ENCODE measurements around the gene N4BP2L2. TPM values are rescaled to one million over a fixed set of nuclear protein-coding genes. Genes with fewer than 3 reads are reported as not detected.

N4BP2L2 gene
- total and polyA plus RNA-seq, 2 donors (not counting 3 experiments of a cell fraction or from before 2014, with no cell fraction given) = 21.7 to 101 TPM

DNA sequence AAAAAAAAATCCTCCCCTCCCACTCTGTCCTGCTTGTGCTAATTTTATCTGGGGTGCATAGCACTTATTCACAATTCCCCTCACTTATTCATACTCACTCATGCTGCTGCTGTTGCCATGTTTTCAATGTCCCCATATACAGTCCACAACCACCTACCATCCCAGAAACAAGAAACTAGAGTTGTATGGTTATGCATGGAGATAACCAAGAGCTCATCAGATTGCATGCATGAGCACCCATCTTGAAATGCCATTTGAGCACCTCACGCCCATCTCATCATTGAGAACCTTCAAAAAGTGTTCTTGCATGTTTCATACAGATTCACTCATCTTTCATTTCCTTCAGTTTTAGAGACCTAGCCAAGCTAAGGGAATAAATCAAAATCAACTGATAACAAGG, 15.1 kb upstream of the N4BP2L2 start:
- H3K79me2 ChIP-seq (ENCODE audit: control insufficient read depth, insufficient read depth, low read length) = no peaks in the 10 kb centered on the region
- H3K4me1 ChIP-seq (ENCODE audit: control insufficient read depth, extremely low read depth, insufficient read depth, low read length) = no peaks in the 10 kb centered on the region
- no peak overlapping the region for H3K4me3 ChIP-seq (replicated peaks in 1 of 3; ENCODE audit: insufficient read depth in 1 of 3, low read depth in 1 of 3, low read length in 3 of 3)
- H3K27ac ChIP-seq (ENCODE audit: insufficient read depth, low read depth, low read length) = no peak overlapping the region
- no peaks in the 10 kb centered on the region for H3K36me3 ChIP-seq (ENCODE audit: control insufficient read depth in 2 of 2, extremely low read depth in 1 of 2, insufficient read depth in 2 of 2, low read length in 2 of 2)
- POLR2A ChIA-PET = no interaction called here
- no TSS peak for BruUV-seq (replicated peaks)
- H2AFZ ChIP-seq (ENCODE audit: low read depth, low read length) = no peak overlapping the region
- FAIRE-seq (no peak), DNase-seq (ENCODE audit: low read depth, low spot score) (no peak)
- H3K4me2 ChIP-seq (ENCODE audit: insufficient read depth, low read length) = no peak overlapping the region
- H3K9me1 ChIP-seq (replicated peaks; ENCODE audit: control insufficient read depth, extremely low read depth, insufficient read depth, low read length) = no peaks in the 10 kb centered on the region
- intact Hi-C loops (cut with micrococcal nuclease) = no loop called here
- TF ChIP-seq, protein P1, sequence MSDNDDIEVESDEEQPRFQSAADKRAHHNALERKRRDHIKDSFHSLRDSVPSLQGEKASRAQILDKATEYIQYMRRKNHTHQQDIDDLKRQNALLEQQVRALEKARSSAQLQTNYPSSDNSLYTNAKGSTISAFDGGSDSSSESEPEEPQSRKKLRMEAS (IDR thresholded peaks at IDR 0.05; ENCODE audit: insufficient read depth, insufficient read length) = no peak
- TF ChIP-seq POLR2A (IDR thresholded peaks at IDR 0.05; ENCODE audit: low read depth, low read length) (no peak), JUN (IDR thresholded peaks at IDR 0.05; ENCODE audit: borderline replicate concordance, insufficient read depth, insufficient read length, low read depth) (no peak), FOS (IDR thresholded peaks at IDR 0.05; ENCODE audit: borderline replicate concordance, insufficient read depth, low read length) (no peak), POLR2AphosphoS5 (IDR thresholded peaks at IDR 0.05; ENCODE audit: insufficient read depth, low read depth, low read length) (no peak)
- TF ChIP-seq, protein P2, sequence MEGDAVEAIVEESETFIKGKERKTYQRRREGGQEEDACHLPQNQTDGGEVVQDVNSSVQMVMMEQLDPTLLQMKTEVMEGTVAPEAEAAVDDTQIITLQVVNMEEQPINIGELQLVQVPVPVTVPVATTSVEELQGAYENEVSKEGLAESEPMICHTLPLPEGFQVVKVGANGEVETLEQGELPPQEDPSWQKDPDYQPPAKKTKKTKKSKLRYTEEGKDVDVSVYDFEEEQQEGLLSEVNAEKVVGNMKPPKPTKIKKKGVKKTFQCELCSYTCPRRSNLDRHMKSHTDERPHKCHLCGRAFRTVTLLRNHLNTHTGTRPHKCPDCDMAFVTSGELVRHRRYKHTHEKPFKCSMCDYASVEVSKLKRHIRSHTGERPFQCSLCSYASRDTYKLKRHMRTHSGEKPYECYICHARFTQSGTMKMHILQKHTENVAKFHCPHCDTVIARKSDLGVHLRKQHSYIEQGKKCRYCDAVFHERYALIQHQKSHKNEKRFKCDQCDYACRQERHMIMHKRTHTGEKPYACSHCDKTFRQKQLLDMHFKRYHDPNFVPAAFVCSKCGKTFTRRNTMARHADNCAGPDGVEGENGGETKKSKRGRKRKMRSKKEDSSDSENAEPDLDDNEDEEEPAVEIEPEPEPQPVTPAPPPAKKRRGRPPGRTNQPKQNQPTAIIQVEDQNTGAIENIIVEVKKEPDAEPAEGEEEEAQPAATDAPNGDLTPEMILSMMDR (IDR thresholded peaks at IDR 0.05; ENCODE audit: extremely low read depth in 1 of 2, insufficient read depth in 1 of 2, low read depth in 1 of 2, low read length in 2 of 2) = no peak
- H3K9me3 ChIP-seq (replicated peaks; ENCODE audit: control insufficient read depth, insufficient read depth, low read length) = no peaks in the 10 kb centered on the region
- H3K27me3 ChIP-seq (ENCODE audit: control insufficient read depth in 2 of 2, insufficient read depth in 2 of 2, low read length in 2 of 2) = peaks cover 0 to 3% of the 10 kb centered on the region in 2 experiments
- no peaks in the 10 kb centered on the region for H4K20me1 ChIP-seq (replicated peaks; ENCODE audit: control insufficient read depth, extremely low read depth, insufficient read depth, low read length)
- no peak overlapping the region for H3K9ac ChIP-seq (replicated peaks; ENCODE audit: extremely low read depth, insufficient read depth, low read length)
- dilution Hi-C loops (cut with MboI; ENCODE audit: extremely low pct_ligation_motif_present, low sequenced_read_pairs) = no loop called here
- CTCF ChIA-PET = interaction anchor here (1.0 to 2.7 kb wide), 3 partner anchors 9 to 644 kb away, joined by 3 to 7 read pairs (median 5); no protein-coding TSS in a partner anchor
